ENCODE measurements around the gene FBN2. TPM values are rescaled to one million over a fixed set of nuclear protein-coding genes. Genes with fewer than 3 reads are reported as not detected.
"Not testable (repeated sequence)": the region's sequence is repeated elsewhere in the genome, so short reads cannot be mapped to it uniquely, and the experiment has no call there.

Gene FBN2
- total RNA-seq, 2 experiments from 2014 or later = 0.11 TPM; not detected in 1

DNA sequence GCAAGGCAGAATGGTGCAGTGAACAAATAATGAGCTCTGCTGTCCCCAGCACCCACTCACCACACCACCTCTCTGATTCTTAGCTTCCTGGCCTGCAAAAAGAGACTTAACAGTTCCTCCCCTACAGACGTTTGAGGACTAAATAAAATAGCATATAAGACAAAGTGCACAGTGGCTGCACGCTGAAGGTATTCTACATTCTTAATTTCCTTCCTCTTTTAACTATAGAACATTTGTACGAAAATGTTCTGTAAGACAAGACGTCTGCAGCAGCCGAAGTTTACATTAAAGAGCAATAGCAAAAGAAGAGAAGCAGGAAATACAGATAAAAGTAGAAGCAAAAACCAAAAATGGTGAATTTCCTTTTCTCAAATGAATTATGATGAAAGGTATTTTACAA is 15.7 kb downstream of the FBN2 start:
- no peak for ATAC-seq (ENCODE audit: low read depth)
- H3K9me3 Mint-ChIP-seq = no peaks in the 10 kb centered on the region
- POLR2A ChIA-PET = no interaction called here
- H3K27ac Mint-ChIP-seq = no peak overlapping the region
- no peaks in the 10 kb centered on the region for H3K36me3 Mint-ChIP-seq
- no peaks in the 10 kb centered on the region for H3K27me3 Mint-ChIP-seq
- no peak overlapping the region for H3K4me3 Mint-ChIP-seq
- no peak for DNase-seq
- no peaks in the 10 kb centered on the region for H3K4me1 Mint-ChIP-seq

GRCh38 chr5:128519827-128520226 is 18.2 kb downstream of the FBN2 start:
- Mint-ChIP-seq H3K36me3 (no peaks in the 10 kb centered on the region), H3K4me1 (no peaks in the 10 kb centered on the region), H3K27me3 (no peaks in the 10 kb centered on the region), H3K27ac (no peak overlapping the region), H3K4me3 (no peak overlapping the region), H3K9me3 (no peaks in the 10 kb centered on the region)
- DNase-seq (no peak), ATAC-seq (ENCODE audit: low read depth) (no peak)
- POLR2A ChIA-PET = no interaction called here

- no peak overlapping the region for H3K4me3 Mint-ChIP-seq
Measured at GRCh38 chr5:128516978-128517377, 21.1 kb downstream of the FBN2 start.

GRCh38 chr5:128513806-128514205 is 24.2 kb downstream of the FBN2 start:
- Mint-ChIP-seq H3K4me3 (no peak overlapping the region), H3K27ac (no peak overlapping the region), H3K36me3 (no peaks in the 10 kb centered on the region), H3K9me3 (no peaks in the 10 kb centered on the region), H3K4me1 (no peaks in the 10 kb centered on the region), H3K27me3 (no peaks in the 10 kb centered on the region)
- no peak for DNase-seq
- ATAC-seq (ENCODE audit: low read depth) = no peak
- POLR2A ChIA-PET = no interaction called here

More at GRCh38 chr5:128516978-128517377, 21.1 kb downstream of the FBN2 start:
- ATAC-seq (ENCODE audit: low read depth) (no peak), DNase-seq (no peak)
- Mint-ChIP-seq H3K27ac (no peak overlapping the region), H3K4me1 (no peaks in the 10 kb centered on the region), H3K36me3 (no peaks in the 10 kb centered on the region), H3K27me3 (no peaks in the 10 kb centered on the region), H3K9me3 (no peaks in the 10 kb centered on the region)
- POLR2A ChIA-PET = no interaction called here

- POLR2A ChIA-PET = no interaction called here
- Mint-ChIP-seq H3K4me3 (no peak overlapping the region), H3K9me3 (no peaks in the 10 kb centered on the region), H3K4me1 (no peaks in the 10 kb centered on the region), H3K27ac (no peak overlapping the region), H3K36me3 (no peaks in the 10 kb centered on the region), H3K27me3 (no peaks in the 10 kb centered on the region)
- ATAC-seq (ENCODE audit: low read depth) = no peak
- DNase-seq = no peak
Measured at GRCh38 chr5:128512894-128513293, 25.2 kb downstream of the FBN2 start.

- no peaks in the 10 kb centered on the region for H3K4me1 Mint-ChIP-seq
- H3K9me3 Mint-ChIP-seq = peaks cover 10% of the 10 kb centered on the region
- H3K27me3 Mint-ChIP-seq = no peaks in the 10 kb centered on the region
- no peak overlapping the region for H3K27ac Mint-ChIP-seq
- no peaks in the 10 kb centered on the region for H3K36me3 Mint-ChIP-seq
- ATAC-seq (ENCODE audit: low read depth) = no peak
- POLR2A ChIA-PET = no interaction called here
- DNase-seq = no peak
- H3K4me3 Mint-ChIP-seq = no peak overlapping the region
Measured at GRCh38 chr5:128506643-128507042, 31.4 kb downstream of the FBN2 start.

DNA sequence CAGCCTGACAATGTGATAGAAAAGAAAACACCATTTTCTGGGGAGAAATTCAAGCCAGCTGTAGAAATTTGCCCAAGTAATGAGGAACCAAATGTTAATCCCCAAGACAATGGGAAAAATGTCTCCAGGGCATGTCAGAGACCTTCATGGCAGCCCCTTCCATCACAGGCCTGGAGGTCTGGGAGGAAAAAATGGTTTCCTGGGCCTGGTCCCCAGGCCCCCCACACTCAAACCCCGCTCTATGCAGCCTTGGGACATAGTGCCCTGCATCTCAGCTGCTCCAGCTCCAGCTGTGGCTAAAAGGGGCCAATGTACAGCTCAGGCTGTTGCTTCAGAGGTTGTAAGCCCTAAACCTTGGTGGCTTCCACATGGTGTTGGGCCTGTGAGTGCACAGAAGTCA is 34.3 kb downstream of the FBN2 start:
- POLR2A ChIA-PET; H3K4me3 Mint-ChIP-seq; ATAC-seq (ENCODE audit: low read depth); H3K4me1 Mint-ChIP-seq; H3K27me3 Mint-ChIP-seq; DNase-seq; H3K36me3 Mint-ChIP-seq; H3K9me3 Mint-ChIP-seq; H3K27ac Mint-ChIP-seq: not testable (repeated sequence)

DNA sequence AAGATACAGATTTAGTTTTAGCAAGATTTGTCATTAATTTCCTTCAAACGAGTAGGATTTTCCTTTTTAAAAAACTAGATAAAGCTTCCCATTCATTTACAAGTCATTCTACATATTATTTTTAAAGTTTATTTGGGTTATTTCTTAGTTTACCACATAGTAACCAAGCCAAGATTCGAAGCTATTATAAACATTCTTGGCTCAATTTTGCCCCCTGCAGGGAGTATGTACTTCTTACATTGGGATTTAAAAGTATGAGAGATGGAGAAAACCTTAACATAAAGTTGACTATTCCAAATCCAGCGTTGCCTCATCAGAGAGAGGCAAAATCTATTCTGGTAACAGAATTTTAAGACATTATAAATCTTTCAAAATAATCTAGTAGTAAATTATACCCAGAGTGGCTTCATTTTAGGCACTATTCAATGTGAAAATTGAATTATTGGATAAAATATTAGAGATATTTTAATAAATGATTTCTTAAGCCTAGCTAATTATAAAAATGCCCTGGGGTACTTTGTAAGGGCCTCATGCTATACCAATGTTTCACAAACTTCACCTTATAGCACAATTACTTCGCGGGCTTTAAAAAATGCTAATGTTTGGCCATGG is 39.1 kb downstream of the FBN2 start:
- peaks cover 6% of the 10 kb centered on the region for H3K9me3 Mint-ChIP-seq
- DNase-seq (no peak), ATAC-seq (ENCODE audit: low read depth) (no peak)
- no peaks in the 10 kb centered on the region for H3K36me3 Mint-ChIP-seq
- H3K27ac Mint-ChIP-seq = no peak overlapping the region
- no peaks in the 10 kb centered on the region for H3K27me3 Mint-ChIP-seq
- POLR2A ChIA-PET = no interaction called here
- no peak overlapping the region for H3K4me3 Mint-ChIP-seq
- no peaks in the 10 kb centered on the region for H3K4me1 Mint-ChIP-seq

DNA sequence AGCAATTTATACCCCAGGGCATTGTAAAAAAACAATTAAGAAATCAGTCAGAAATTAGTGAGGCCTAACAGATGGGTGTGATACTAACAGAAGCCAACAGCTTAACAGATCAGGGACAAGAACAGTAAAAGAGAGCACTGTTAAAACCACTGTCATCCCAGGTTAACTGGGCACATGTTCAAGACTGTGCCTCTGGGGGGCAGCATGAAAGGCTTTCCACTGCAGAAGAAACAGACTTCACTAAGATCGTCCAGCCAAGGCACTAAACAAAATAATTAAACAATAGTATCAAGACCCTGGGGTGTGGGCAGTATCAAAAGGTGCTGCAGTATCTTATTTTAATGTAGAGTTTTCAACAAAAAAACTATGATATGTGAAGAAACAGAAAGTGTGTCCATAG is 43.5 kb downstream of the FBN2 start:
- Mint-ChIP-seq H3K4me3 (no peak overlapping the region), H3K27me3 (no peaks in the 10 kb centered on the region), H3K9me3 (peaks cover 3% of the 10 kb centered on the region), H3K4me1 (no peaks in the 10 kb centered on the region), H3K36me3 (no peaks in the 10 kb centered on the region), H3K27ac (no peak overlapping the region)
- ATAC-seq (ENCODE audit: low read depth) (no peak), DNase-seq (no peak)
- POLR2A ChIA-PET = no interaction called here

- DNase-seq = no peak
- Mint-ChIP-seq H3K27me3 (no peaks in the 10 kb centered on the region), H3K36me3 (no peaks in the 10 kb centered on the region), H3K4me1 (no peaks in the 10 kb centered on the region), H3K27ac (no peak overlapping the region), H3K4me3 (no peak overlapping the region), H3K9me3 (peaks cover 3% of the 10 kb centered on the region)
- no peak for ATAC-seq (ENCODE audit: low read depth)
- POLR2A ChIA-PET = no interaction called here
Measured at GRCh38 chr5:128493657-128494329, 44.3 kb downstream of the FBN2 start.

DNA sequence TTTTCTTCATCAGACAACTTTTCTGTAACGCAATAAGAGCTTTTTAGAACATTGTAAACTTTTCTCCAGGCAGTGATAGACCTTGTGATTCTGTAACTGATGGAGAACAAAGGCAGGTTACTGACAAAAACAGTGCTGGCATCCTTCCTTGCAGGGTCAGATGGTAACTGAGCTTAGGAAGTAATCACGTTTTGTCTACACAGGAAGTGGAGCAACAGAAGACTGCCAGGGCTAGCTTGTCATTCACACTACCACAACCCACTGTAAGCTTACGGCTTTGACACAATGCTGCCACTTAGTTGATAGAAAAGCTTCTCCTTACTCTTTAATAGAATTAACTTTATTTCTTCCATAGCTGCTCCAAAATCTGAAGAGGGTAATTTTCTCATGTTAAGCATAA is 46.8 kb downstream of the FBN2 start:
- Mint-ChIP-seq H3K27me3 (no peaks in the 10 kb centered on the region), H3K9me3 (peaks cover 3% of the 10 kb centered on the region)
- ATAC-seq (ENCODE audit: low read depth) = no peak

GRCh38 chr5:128490761-128491160 is 47.3 kb downstream of the FBN2 start:
- POLR2A ChIA-PET = no interaction called here
- Mint-ChIP-seq H3K4me3 (no peak overlapping the region), H3K27me3 (no peaks in the 10 kb centered on the region), H3K9me3 (peaks cover 3% of the 10 kb centered on the region), H3K27ac (no peak overlapping the region), H3K4me1 (no peaks in the 10 kb centered on the region), H3K36me3 (no peaks in the 10 kb centered on the region)
- DNase-seq = no peak
- no peak for ATAC-seq (ENCODE audit: low read depth)

More for the DNA sequence above, 46.8 kb downstream of the FBN2 start:
- Mint-ChIP-seq H3K4me1 (no peaks in the 10 kb centered on the region), H3K4me3 (no peak overlapping the region), H3K27ac (no peak overlapping the region), H3K36me3 (no peaks in the 10 kb centered on the region)
- POLR2A ChIA-PET = no interaction called here
- DNase-seq = no peak

GRCh38 chr5:128487041-128487440 is 51.0 kb downstream of the FBN2 start:
- DNase-seq = no peak
- H3K4me3 Mint-ChIP-seq = no peak overlapping the region
- POLR2A ChIA-PET = no interaction called here
- no peaks in the 10 kb centered on the region for H3K36me3 Mint-ChIP-seq
- no peaks in the 10 kb centered on the region for H3K9me3 Mint-ChIP-seq
- H3K4me1 Mint-ChIP-seq = no peaks in the 10 kb centered on the region
- H3K27ac Mint-ChIP-seq = no peak overlapping the region
- no peak for ATAC-seq (ENCODE audit: low read depth)
- no peaks in the 10 kb centered on the region for H3K27me3 Mint-ChIP-seq

GRCh38 chr5:128483738-128484137 is 54.3 kb downstream of the FBN2 start:
- no peak overlapping the region for H3K27ac Mint-ChIP-seq
- DNase-seq (no peak), ATAC-seq (ENCODE audit: low read depth) (no peak)
- H3K4me1 Mint-ChIP-seq = no peaks in the 10 kb centered on the region
- H3K36me3 Mint-ChIP-seq = no peaks in the 10 kb centered on the region
- no peaks in the 10 kb centered on the region for H3K9me3 Mint-ChIP-seq
- POLR2A ChIA-PET = no interaction called here
- H3K4me3 Mint-ChIP-seq = no peak overlapping the region
- H3K27me3 Mint-ChIP-seq = no peaks in the 10 kb centered on the region

Measured in activated naive CD8-positive, alpha-beta T cell treated with anti-CD3 and anti-CD28 coated beads, Interleukin-2, amount 10 ng/mL, durations not matched to agents 7 days and 5 days (primary cell).